Measurements from ENCODE around the gene MATK. TPM values are rescaled to one million over a fixed set of nuclear protein-coding genes. Genes with fewer than 3 reads are reported as not detected.

The MATK gene
- total RNA-seq, 1 donor from 2014 or later = not detected

- intact Hi-C loops (cut with DNase I) = no loop called here
These were observed 14.9 kb downstream of the MATK start for GRCh38 chr19:3771000-3771905.

GRCh38 chr19:3770136-3770999 is 15.8 kb downstream of the MATK start:
- Histone ChIP-seq H3K27me3 (no peaks in the 10 kb centered on the region), H3K36me3 (peaks cover 22 to 34% of the 10 kb centered on the region in 2 donors), H3K27ac (no peak overlapping the region), H3K4me1 (no peaks in the 10 kb centered on the region), H3K9me3 (no peaks in the 10 kb centered on the region), H3K4me3 (no peak overlapping the region)
- DNase-seq (ENCODE audit: low spot score in 2 of 2) = no peak
- no peak for TF ChIP-seq CTCF (IDR thresholded peaks at IDR 0.05)
- intact Hi-C loops (cut with DNase I) = no loop called here

More at GRCh38 chr19:3771000-3771905, 14.9 kb downstream of the MATK start:
- Histone ChIP-seq H3K36me3 (peaks cover 18 to 25% of the 10 kb centered on the region in 2 donors), H3K27me3 (no peaks in the 10 kb centered on the region), H3K9me3 (no peaks in the 10 kb centered on the region), H3K27ac (no peak overlapping the region), H3K4me3 (no peak overlapping the region), H3K4me1 (no peaks in the 10 kb centered on the region)
- no peak for DNase-seq (ENCODE audit: low spot score in 2 of 2)
- no peak for TF ChIP-seq CTCF (IDR thresholded peaks at IDR 0.05)

- Histone ChIP-seq H3K27me3 (no peaks in the 10 kb centered on the region), H3K27ac (no peak overlapping the region), H3K36me3 (peaks cover 26 to 36% of the 10 kb centered on the region in 2 donors), H3K9me3 (no peaks in the 10 kb centered on the region), H3K4me1 (no peaks in the 10 kb centered on the region), H3K4me3 (no peak overlapping the region)
- no peak for TF ChIP-seq CTCF (IDR thresholded peaks at IDR 0.05)
- DNase-seq (ENCODE audit: low spot score in 2 of 2) = no peak
- intact Hi-C loops (cut with DNase I) = no loop called here
These were observed 16.7 kb downstream of the MATK start for GRCh38 chr19:3769494-3769893.

GRCh38 chr19:3768748-3769099 is 17.5 kb downstream of the MATK start:
- Histone ChIP-seq H3K36me3 (peaks cover 26 to 36% of the 10 kb centered on the region in 2 donors), H3K4me1 (no peaks in the 10 kb centered on the region), H3K27ac (no peak overlapping the region), H3K9me3 (no peaks in the 10 kb centered on the region), H3K27me3 (no peaks in the 10 kb centered on the region), H3K4me3 (no peak overlapping the region)
- no peak for DNase-seq (ENCODE audit: low spot score in 2 of 2)
- TF ChIP-seq CTCF (IDR thresholded peaks at IDR 0.05) = no peak
- intact Hi-C loops (cut with DNase I) = no loop called here

- H3K36me3 ChIP-seq = peaks cover 26 to 36% of the 10 kb centered on the region in 2 donors
- no peak overlapping the region for H3K27ac ChIP-seq
- no peaks in the 10 kb centered on the region for H3K27me3 ChIP-seq
- intact Hi-C loops (cut with DNase I) = no loop called here
- no peaks in the 10 kb centered on the region for H3K9me3 ChIP-seq
- H3K4me3 ChIP-seq = no peak overlapping the region
- peaks cover 0 to 3% of the 10 kb centered on the region in 2 donors for H3K4me1 ChIP-seq
- no peak for TF ChIP-seq CTCF (IDR thresholded peaks at IDR 0.05)
- no peak for DNase-seq (ENCODE audit: low spot score in 2 of 2)
These were observed 18.0 kb downstream of the MATK start for GRCh38 chr19:3768015-3768747.
